ENCODE measurements around the gene VENTX.

Gene VENTX

DNA sequence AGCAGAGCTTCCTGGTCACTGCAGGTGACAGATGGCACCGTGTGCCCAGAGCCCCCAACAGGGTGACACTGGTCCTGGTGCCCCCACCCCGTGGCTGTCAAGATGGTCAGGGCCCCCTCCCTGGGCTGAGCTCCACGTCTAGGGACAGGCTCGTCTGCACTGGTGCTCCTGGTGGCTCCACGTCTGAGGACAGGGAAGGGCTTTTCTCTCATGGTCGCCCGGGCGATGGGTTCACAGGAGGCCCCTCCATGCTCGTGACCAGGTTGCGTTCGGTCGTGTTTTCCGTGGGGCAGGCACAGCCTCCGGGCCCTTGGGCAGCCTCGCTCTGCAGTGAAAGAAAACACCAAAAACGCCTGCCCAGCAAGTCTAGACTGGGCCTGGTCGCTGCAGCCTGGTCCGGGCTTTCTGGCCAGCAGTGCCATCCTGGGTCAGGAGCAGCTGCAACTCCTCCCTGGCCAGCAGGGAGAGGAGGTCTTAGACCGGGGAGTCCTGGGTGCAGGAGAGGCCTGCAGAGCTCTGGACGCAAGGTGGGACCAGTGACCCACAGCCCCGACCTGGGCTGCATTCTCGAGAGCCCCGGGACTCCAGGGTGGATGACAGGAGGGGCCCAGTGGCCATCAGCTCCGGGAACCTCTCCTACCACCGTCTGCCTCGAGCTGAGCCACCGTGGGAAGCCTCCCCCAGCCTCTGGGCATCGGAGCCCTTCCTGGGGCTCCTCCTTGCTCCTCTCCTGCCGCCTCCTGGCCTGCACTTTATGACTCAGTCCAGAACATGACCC, 35.5 kb upstream of the VENTX start:
- DNase-seq (ENCODE audit: low read depth in 2 of 2) = no peak

DNA sequence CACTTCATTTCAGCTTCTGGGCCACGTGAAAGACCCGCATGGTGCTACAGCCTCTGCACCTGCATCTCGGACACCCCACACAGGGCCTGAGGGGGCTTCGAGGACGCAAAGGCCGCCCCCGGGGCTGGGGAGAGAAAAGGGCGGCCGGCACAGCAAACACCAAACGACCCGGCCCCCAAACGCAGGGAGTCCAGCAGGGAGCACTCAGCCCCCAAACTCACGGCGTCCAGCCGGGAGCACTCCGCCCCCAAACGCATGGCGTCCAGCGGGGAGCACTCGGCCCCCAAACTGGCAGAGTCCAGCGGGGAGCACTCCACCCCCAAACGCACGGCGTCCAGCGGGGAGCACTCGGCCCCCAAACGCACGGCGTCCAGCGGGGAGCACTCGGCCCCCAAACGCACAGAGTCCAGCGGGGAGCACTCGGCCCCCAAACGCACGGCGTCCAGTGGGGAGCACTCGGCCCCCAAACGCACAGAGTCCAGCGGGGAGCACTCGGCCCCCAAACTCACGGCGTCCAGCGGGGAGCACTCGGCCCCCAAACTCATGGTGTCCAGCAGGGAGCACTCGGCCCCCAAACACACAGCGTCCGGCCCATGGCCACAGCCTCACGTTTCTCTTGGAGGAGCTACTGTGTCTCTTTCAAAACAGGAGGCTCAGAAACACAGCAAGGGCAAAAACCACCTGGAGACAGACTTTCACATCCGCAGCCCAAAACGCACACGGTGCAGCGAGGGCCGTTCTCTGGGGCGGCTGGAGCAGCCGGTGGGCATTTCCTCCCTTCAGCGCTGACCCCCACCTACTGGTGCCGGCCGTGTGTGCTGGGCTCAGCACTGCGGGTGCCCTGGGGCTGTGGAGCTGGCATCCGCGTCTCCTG, 34.6 kb upstream of the VENTX start:
- DNase-seq (ENCODE audit: low read depth in 2 of 2) = no peak

DNA sequence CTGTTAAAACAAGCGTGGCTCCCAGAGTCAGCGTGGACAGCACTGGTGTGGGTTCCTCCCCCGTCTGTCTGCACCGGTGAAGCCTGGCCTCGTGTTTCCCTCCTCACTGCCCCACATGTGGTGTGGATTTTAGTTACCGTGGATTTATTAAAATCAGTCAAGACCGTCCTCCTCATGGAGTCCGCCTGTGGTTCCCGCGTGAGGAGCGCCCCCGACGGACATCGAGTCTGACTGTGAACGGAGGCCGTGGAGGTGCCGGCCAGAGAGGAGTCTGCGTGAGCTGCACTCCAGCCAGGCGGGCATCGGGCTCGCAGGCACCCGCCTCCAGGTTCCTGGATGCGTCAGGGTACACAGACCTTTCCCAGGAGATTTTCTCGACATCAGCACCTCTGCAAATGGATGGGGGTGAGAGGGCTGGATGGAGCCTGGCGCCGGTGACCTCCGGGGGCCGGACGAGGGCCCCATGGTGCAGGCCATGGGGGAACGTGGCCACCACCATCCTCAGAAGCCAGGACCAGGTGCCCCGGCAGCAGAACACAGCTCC, 33.9 kb upstream of the VENTX start:
- DNase-seq (ENCODE audit: low read depth in 2 of 2) = no peak

DNA sequence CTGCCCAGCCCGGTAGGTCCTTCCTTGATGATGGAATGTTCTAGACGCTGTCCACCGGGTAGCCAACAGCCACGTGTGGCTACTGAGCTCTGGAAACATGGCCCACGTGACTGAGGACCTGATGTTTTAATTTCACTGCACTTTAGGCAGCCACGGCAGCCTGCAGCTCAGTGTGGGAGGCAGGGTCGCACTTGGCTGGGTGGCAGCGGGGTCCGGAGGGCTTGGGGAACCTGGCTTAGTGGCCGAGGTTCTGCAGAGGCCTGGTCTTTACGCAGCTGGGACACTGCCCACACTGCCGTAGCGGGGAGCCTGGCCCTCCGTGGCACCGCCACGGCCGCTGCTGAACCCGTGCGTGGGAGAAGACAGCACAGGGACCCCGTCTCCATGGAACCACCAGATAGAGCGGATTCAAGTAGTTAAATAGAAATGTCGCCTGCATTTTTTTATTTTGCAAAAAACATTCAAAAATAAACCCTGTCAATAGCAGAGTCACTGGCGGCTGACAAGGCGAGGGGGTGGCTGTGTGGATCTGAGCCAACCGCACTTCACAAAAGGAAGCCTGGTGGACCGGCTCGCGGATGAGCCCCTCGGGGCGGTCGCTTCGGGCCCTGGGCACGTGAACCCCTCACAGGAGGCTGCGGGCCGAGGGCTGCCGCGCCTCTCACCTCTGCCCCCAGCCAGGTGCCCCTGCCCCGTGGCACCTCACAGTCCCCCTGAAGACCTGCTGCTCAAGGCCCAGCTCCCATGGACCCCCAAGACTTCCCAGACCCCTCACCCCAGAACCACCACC, 33.2 kb upstream of the VENTX start:
- DNase-seq (ENCODE audit: low read depth in 2 of 2) = no peak

DNA sequence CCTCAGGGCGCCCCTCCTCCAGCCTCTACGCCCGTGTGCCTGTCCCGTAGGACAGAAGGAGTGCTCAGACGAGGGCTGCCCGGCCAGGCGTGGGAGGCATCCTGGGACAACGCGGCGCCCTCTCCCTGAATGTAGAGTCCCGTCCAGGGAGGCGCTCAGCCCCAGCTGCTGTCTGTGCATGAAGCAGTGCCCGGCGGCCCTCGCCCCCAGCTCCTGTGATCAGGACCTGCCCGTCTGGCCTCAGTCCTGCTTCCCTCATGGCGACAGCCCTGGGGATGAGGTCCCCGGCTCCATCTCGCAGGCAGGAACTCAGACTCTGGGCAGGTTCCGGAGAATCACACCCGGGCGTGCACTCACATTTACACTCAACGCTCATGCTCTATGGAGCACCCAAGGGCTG, 32.5 kb upstream of the VENTX start:
- DNase-seq (ENCODE audit: low read depth in 2 of 2) = no peak

DNA sequence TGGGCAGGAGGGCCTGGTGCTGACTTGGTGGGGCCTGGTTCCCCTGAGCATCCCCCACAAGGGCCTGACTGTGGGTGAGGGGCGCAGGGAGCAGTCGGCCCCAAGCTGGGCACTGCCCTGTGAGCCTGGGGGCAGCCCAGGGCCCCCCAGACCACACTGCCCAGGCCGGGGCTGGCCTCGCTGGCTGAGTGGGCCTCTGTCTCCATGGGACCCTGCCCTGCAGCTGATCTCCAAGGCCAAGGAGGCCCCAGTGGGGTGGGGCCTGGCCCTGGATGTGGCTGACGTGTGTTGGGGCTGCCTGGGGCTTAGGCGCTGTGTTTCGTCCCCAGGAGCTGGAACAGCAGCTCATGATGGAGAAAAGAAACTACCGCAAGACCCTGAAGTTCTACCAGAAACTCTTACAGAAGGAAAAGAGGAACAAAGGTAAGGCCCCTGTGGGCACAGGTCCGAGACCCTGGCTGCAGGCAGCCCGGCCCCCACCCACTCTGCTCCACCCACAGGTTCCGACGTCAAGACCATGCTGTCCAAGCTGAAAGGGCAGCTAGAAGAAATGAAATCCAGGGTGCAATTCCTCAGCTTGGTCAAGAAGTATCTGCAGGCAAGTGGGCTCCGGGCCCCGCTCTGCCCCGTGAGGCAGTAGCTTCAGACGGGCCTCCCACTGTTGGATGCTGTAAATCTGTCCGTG, 31.2 kb upstream of the VENTX start:
- no peak for DNase-seq (ENCODE audit: low read depth in 2 of 2)

DNA sequence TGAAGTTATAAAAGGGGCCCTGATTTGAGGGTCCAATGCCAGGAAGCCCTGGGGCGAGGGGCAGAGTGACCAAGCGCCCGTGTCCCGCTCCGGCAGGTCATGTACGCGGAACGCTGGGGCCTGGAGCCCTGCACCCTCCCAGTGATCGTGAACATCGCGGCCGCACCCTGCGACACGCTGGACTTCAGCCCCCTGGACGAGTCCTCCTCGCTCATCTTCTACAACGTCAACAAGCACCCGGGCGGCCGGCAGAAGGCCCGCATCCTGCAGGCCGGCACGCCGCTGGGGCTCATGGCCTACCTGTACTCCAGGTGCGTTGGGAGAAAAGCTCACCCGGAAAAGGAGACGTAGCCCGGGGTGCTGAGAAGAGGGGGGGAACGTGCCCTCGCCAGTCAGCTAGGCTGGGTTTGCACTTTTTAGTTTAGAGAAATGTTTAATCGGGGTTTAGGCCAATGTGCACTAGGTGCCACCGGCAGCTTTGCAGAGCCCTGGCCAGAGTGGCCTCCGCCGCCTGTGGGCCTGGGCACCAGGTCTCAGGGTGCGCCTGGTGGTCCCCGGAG, 30.5 kb upstream of the VENTX start:
- no peak for DNase-seq (ENCODE audit: low read depth in 2 of 2)

DNA sequence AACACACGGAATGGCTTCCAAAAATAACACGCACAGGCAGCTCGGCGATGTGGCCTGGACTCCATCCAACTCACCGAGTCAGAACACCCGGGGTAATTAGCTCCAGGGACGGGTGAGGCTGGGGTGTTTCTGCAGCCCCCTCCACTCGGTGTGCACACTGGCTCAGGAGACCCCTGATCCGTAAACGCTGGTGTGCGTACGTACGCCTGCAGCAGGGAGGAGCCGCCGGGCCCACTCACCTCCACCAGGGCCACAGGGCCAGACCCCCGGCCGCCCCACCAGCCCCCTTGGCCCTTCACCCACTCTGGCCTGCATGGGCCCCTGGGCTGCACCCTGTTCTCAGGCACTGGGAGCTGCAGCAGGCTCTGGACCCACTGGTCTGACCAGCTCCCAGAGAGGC, 30.0 kb upstream of the VENTX start:
- DNase-seq (ENCODE audit: low read depth in 2 of 2) = no peak

DNA sequence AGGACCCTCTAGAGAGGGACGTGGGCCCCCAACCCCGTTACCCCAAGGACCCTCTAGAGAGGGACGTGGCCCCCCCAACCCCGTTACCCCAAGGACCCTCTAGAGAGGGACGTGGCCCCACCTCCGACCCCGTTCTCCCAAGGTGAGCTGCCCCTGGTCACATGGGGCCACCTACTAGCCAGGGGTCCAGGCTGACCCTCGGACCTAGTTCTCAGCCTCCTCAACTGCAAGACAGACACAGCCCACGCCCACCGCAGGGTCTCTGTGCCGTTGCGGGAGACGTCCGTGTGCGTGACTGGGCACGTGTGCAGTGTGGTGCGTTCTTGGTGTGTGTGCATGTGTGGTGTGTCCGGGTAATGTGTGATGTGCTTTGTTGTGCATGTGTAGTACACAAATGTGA, 29.2 kb upstream of the VENTX start:
- DNase-seq (ENCODE audit: low read depth in 2 of 2) = no peak

DNA sequence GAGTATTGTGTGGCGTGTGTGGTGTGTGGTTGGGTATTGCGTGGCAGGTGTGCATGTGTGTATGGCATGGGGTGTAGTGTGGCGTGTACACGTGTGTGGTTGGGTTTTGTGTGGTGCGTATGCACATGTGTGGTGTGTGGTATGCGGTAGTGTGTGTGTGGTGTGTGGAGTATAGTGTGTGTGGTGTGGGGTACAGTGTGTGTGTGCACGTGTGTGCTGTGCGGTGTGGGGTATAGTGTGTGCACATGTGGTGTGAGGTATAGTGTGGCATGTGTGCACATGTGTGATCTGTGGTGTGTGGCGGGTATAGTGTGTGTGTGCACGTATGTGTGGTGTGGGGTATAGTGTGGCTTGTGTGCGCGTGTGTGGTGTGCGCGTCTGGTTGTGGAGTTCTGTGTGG, 28.5 kb upstream of the VENTX start:
- DNase-seq (ENCODE audit: low read depth in 2 of 2) = no peak

DNA sequence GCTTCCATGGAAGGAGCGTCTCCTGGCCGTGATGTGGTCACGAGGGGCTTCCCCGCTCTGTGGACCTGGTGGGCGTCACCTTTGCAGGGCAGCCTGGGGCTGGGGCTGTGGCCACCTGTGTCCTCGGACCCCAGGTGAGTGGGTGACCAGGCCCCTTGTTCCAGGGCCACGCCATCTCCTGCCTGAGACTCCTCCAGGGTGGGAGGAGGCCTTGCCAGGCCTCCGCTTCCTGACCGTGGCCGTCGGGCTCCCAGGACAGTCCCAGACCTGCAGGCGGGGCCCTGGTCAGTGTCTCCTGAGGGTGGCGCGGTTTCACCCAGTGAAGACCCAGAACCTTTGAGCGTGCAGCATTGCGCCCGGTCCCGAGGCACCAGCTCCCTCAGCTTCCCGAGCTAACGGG, 28.0 kb upstream of the VENTX start:
- DNase-seq (ENCODE audit: low read depth in 2 of 2) = no peak

DNA sequence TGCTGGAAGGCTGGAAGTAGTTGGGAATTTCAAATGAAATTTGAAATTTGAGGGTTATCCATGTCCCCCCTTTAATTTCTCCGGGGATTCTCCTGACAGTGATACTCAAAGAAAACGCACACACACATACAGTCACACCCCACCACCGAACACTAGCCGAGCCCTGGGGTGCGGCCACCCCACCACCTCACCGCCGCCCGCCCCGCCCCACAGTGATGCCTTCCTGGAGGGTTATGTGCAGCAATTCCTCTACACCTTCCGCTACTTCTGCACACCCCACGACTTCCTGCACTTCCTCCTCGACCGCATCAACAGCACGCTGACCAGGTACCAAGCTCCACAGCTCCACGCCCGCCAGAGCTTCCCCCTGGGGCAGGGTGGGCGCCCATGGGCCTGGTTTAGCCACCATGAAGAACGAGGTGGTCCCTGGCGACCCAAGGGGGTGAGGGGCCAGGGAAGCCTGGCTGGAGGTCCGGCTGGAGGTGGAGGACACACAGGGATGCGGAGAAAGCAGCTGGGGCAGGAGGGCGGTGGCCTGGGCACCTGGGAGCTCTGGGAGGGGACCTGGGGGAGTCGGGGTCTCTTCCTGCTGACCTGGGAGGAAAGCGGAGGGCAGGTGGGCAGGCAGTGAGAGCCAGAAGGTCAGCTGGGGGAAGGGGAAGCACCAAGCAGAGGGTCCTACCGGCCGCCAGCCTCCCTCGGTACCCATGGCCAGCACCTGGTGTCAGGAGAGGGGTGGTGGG, 27.1 kb upstream of the VENTX start:
- no peak for DNase-seq (ENCODE audit: low read depth in 2 of 2)

DNA sequence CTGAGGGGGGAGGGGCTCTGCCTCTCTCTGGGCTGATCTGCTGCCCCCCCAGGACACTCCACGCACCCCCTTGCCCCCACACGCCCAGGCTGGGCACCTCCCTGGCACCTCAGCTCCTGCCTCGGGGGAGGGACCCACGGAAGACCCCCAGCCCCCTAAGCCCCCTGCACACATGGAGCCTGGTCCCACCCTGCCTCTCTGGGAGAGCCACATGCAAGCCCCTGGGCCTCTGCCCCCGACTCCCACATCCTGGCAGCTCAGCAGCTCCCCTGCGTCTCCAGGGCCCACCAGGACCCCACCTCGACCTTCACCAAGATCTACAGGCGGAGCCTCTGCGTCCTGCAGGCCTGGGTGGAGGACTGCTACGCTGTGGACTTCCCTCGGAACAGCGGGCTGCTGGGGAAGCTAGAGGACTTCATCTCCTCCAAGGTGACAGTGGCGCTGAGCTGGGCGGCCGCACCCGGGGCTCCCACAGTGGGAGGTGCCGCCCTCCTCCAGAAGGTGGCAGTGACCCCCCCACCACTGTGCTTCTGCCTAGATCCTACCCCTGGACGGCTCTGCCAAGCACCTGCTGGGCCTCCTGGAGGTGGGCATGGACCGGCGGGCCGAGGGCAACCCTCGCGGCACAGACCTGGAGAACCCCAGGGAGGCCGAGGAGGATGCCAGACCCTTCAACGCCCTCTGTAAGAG, 26.4 kb upstream of the VENTX start:
- no peak for DNase-seq (ENCODE audit: low read depth in 2 of 2)

DNA sequence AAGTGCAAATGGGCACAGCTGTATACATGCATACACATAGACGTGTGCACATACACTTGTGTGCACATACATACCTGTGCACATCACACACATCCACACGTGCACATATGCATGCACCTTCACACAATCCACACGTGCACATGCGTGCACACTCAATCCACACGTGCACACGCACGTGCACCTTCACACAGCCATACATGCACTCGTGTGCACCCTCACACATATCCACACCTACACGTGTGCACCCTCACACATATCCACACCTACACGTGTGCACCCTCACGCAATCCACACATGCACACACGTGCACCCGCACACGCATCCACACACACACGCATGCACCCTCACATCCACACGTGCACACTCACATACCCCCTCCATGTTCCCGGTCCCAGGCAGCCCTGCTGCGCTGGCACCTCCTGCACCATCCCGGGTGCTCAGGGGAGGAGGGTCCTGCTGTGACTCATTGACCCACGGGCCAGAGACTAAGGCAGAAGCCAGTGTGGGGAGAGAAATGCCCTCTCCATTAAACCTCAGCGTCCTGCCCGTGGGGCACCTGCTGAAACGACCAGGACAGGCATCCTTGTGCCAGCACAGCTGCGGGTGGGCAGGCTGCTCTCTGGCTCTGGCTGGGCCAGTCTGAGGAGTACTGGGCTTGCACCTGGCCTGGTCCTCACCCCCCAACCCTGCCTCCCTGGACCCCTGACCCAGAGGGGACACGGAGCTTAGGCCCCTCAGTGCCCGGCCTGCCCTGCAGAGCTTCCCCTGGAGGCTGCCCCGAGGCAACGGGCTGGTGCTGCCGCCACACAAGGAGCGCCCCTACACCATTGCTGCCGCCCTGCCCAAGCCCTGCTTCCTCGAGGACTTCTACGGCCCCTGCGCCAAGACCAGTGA, 25.4 kb upstream of the VENTX start:
- no peak for DNase-seq (ENCODE audit: low read depth in 2 of 2)

DNA sequence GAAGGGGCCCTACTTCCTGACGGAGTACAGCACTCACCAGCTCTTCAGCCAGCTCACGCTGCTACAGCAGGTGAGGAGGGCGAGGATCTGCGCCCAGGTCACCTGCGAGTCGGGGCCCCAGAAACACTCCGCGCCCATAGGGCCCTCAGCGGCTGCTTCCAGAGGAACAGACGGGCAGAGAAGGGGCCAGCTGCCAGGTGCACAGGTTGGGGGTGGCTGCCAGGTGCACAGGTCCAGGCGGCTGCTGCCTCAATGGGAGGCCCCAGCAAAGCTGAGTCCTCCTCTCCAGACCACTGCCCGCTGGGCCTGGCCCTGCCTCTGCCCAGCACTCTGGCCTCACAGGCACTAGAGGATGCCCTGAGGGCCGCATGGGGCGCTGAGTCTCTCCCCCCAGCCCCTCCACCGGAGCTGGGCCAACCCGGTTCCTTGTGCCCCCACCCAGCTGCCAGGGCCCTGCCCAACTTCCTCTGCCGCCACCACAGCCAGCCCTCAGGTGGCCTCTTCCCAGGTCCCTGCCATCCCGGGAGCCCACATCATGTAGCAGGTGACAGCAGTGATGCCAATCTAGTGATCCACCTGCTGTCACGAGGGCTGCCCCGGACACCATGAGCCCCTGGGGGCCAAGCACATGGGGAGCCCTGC, 24.7 kb upstream of the VENTX start:
- DNase-seq (ENCODE audit: low read depth in 2 of 2) = no peak

DNA sequence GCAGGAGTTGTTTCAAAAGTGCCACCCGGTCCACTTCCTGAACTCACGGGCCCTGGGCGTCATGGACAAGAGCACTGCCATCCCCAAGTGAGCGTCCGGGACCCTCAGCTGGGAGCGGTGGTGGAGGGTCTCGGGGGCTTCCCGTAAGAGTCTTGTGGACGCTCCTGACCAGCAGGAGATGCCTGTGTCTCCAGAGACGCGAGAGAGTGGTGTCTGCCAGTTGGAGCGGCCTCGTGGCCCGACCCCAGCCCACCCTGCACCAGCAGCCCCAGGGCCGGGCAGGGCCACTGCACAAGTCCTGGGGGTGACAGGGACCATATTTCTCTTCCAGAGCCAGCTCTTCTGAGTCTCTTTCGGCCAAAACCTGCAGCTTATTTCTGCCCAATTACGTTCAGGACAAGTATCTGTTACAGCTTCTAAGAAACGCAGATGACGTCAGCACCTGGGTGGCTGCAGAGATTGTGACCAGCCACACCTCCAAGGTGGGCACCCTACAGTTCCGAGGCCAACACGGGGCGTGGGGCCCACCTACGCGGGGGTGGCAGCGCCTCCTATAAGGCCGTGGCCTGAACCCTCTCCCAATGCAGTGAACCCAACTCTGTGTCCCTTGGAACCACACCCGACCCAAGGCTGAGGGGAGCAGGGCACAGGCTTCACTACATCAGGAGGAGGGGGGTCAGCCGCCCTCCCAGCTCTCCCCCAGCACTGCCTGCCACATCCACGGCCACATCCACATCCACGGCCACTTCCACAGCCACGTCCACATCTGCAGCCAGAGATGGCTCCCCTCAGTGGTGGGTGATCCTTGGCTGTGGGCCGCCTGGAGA, 23.8 kb upstream of the VENTX start:
- DNase-seq (ENCODE audit: low read depth in 2 of 2) = no peak

Data from fibroblast of skin of left biceps (primary cell).